ENCODE results near the gene SAPCD2. TPM values are rescaled to one million over a fixed set of nuclear protein-coding genes. Genes with fewer than 3 reads are reported as not detected.
"Not testable (repeated sequence)": the region's sequence is repeated elsewhere in the genome, so short reads cannot be mapped to it uniquely, and the experiment has no call there.

The SAPCD2 gene
- total RNA-seq, 1 experiment from 2014 or later = 41.1 TPM

- TF ChIP-seq CTCF (IDR thresholded peaks at IDR 0.05; ENCODE audit: unreplicated experiment) = peak; percentile 64
- intact Hi-C loops (cut with micrococcal nuclease; ENCODE audit: unreplicated experiment) = loop anchor here (2.0 kb wide), 2 partner anchors 86 to 248 kb away; no protein-coding TSS in a partner anchor
- Mint-ChIP-seq H3K9me3 (ENCODE audit: low read depth, unreplicated experiment) (no peaks in the 10 kb centered on the region), H3K4me3 (ENCODE audit: low read depth, unreplicated experiment) (peak overlapping the region; percentile 55), H3K4me1 (ENCODE audit: low read depth, unreplicated experiment) (peaks cover 8% of the 10 kb centered on the region), H3K27me3 (ENCODE audit: unreplicated experiment) (no peaks in the 10 kb centered on the region), H3K36me3 (ENCODE audit: insufficient read depth, unreplicated experiment) (peaks cover 12% of the 10 kb centered on the region), H3K27ac (ENCODE audit: unreplicated experiment) (no peak overlapping the region)
- DNase-seq = peak; percentile 79
- CTCF ChIA-PET = interaction anchor here (0.6 to 1.8 kb wide), 10 partner anchors 12 to 215 kb away, joined by 3 to 47 read pairs (median 4); partner anchors contain the start of genes AJM1, NPDC1 and PAXX
- no TSS peak for BruUV-seq (replicated peaks)
Measured at GRCh38 chr9:137034709-137035506, 35.4 kb downstream of the SAPCD2 start.

- TF ChIP-seq CTCF (IDR thresholded peaks at IDR 0.05; ENCODE audit: unreplicated experiment) = no peak
- Mint-ChIP-seq H3K4me3 (ENCODE audit: low read depth, unreplicated experiment) (peak overlapping the region; percentile 55), H3K4me1 (ENCODE audit: low read depth, unreplicated experiment) (peaks cover 8% of the 10 kb centered on the region), H3K36me3 (ENCODE audit: insufficient read depth, unreplicated experiment) (peaks cover 13% of the 10 kb centered on the region), H3K27me3 (ENCODE audit: unreplicated experiment) (no peaks in the 10 kb centered on the region), H3K27ac (ENCODE audit: unreplicated experiment) (no peak overlapping the region), H3K9me3 (ENCODE audit: low read depth, unreplicated experiment) (no peaks in the 10 kb centered on the region)
- intact Hi-C loops (cut with micrococcal nuclease; ENCODE audit: unreplicated experiment) = loop anchor here (2.0 kb wide), 2 partner anchors 85 to 247 kb away; no protein-coding TSS in a partner anchor
- CTCF ChIA-PET = interaction anchor here (1.2 to 1.8 kb wide), 5 partner anchors 12 to 192 kb away, joined by 3 to 47 read pairs (median 6); partner anchors contain the start of genes AJM1, NPDC1 and PAXX
- BruUV-seq (replicated peaks) = no TSS peak
- DNase-seq = no peak
Measured at GRCh38 chr9:137034039-137034708, 36.2 kb downstream of the SAPCD2 start.

GRCh38 chr9:137033481-137033880 is 36.9 kb downstream of the SAPCD2 start:
- BruUV-seq (replicated peaks); H3K9me3 Mint-ChIP-seq (ENCODE audit: low read depth, unreplicated experiment); H3K27me3 Mint-ChIP-seq (ENCODE audit: unreplicated experiment); H3K4me3 Mint-ChIP-seq (ENCODE audit: low read depth, unreplicated experiment); DNase-seq; CTCF ChIA-PET; intact Hi-C loops (cut with micrococcal nuclease; ENCODE audit: unreplicated experiment); H3K4me1 Mint-ChIP-seq (ENCODE audit: low read depth, unreplicated experiment); H3K27ac Mint-ChIP-seq (ENCODE audit: unreplicated experiment): not testable (repeated sequence)
- H3K36me3 Mint-ChIP-seq (ENCODE audit: insufficient read depth, unreplicated experiment) = peaks cover 14% of the 10 kb centered on the region

- H3K9me3 Mint-ChIP-seq (ENCODE audit: low read depth, unreplicated experiment) = no peaks in the 10 kb centered on the region
- no peak for DNase-seq
- intact Hi-C loops (cut with micrococcal nuclease; ENCODE audit: unreplicated experiment) = no loop called here
- H3K27ac Mint-ChIP-seq (ENCODE audit: unreplicated experiment) = no peak overlapping the region
- no peaks in the 10 kb centered on the region for H3K27me3 Mint-ChIP-seq (ENCODE audit: unreplicated experiment)
- no peak overlapping the region for H3K4me3 Mint-ChIP-seq (ENCODE audit: low read depth, unreplicated experiment)
- peaks cover 15% of the 10 kb centered on the region for H3K36me3 Mint-ChIP-seq (ENCODE audit: insufficient read depth, unreplicated experiment)
- TF ChIP-seq CTCF (IDR thresholded peaks at IDR 0.05; ENCODE audit: unreplicated experiment) = no peak
- CTCF ChIA-PET = no interaction called here
- BruUV-seq (replicated peaks) = no TSS peak
- H3K4me1 Mint-ChIP-seq (ENCODE audit: low read depth, unreplicated experiment) = peaks cover 8% of the 10 kb centered on the region
Measured at GRCh38 chr9:137032858-137033257, 37.5 kb downstream of the SAPCD2 start.
